Frontal cortex (tissue), 4 donors: Measurements from ENCODE around the gene GAD1. TPM values are rescaled to one million over a fixed set of nuclear protein-coding genes. Genes with fewer than 3 reads are reported as not detected.

Experiments
- DNase-seq, 2 donors: peaks; one replicate each; pipeline ENCODE4 v3.0.0; 2012; ENCODE audit warnings: low spot score in 2 of 2
- FAIRE-seq: peaks from 2 replicates; lab custom pipeline; 2012; peaks lifted over from hg19 to GRCh38; lab: Jason Lieb, UNC
- total RNA-seq: library from RNA; depleted of rRNA; stranded (reverse); fragments of >200 nt; gene quantifications from one replicate; pipeline ENCODE4 v1.2.3, GENCODE V29; 2014
- donor health status: control.
- donor health status: control.
- donor health status: control.

Gene GAD1
- total RNA-seq, 1 donor from 2014 or later = 80.7 TPM

DNA sequence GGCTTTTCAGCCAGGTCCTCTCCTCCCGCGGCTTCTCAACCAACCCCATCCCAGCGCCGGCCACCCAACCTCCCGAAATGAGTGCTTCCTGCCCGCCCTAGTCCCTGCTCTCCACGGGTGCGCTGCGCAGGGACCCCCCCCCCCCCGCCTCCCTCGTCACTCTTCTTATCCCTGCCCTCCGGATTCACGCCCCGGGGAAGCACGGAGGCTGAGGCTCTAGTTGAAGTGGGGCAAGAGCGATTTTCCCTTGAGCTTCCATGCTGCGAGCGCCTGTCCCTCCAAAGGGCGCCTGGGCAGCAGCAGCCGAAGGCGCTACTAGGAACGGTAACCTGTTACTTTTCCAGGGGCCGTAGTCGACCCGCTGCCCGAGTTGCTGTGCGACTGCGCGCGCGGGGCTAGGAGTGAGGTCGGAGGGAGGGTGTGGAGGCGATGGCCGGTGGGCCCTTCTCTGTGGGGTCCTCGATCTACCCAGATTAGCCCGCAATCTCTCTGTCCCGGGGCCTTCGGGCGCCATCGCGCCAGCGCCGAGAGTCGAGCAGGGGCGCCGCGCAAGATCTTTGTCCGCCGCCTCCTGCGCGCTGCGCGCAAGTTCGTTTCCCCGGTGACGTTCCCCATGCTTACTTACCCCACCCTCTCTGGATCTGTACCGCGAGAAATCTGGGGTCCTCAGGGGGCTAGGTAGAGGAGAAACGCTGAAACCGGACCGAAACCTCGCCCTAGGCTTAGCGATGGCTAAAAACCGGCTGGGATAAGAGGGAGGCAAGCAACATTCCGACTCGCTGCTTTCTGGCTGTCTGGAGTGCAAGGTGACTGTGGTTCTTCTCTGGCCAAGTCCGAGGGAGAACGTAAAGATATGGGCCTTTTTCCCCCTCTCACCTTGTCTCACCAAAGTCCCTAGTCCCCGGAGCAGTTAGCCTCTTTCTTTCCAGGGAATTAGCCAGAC, 677 bp downstream of the GAD1 start:
- DNase-seq = peak in 1 of 2 donors; percentile 37
- no peak for FAIRE-seq

DNA sequence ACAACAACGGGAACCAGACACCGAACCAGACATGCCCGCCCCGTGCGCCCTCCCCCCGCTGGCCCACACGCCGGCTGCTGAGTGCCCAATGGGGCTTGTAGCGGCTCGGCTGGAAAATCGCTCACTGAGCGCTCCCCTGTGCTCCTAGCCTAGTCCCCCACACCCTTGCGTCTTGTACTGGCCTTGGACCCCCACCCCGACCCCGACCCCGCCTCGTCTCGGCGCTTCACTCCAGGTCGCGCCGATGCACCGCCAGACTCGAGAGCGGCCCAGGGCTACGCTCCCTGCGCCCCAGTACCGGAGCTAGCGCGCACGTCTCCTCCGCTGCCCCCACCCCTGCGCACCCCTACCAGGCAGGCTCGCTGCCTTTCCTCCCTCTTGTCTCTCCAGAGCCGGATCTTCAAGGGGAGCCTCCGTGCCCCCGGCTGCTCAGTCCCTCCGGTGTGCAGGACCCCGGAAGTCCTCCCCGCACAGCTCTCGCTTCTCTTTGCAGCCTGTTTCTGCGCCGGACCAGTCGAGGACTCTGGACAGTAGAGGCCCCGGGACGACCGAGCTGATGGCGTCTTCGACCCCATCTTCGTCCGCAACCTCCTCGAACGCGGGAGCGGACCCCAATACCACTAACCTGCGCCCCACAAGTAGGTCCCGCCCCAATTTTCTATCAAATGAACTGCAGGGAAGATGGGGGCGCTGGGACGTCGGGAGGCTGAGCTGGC, 1.5 kb downstream of the GAD1 start:
- DNase-seq (no peak), FAIRE-seq (no peak)

DNA sequence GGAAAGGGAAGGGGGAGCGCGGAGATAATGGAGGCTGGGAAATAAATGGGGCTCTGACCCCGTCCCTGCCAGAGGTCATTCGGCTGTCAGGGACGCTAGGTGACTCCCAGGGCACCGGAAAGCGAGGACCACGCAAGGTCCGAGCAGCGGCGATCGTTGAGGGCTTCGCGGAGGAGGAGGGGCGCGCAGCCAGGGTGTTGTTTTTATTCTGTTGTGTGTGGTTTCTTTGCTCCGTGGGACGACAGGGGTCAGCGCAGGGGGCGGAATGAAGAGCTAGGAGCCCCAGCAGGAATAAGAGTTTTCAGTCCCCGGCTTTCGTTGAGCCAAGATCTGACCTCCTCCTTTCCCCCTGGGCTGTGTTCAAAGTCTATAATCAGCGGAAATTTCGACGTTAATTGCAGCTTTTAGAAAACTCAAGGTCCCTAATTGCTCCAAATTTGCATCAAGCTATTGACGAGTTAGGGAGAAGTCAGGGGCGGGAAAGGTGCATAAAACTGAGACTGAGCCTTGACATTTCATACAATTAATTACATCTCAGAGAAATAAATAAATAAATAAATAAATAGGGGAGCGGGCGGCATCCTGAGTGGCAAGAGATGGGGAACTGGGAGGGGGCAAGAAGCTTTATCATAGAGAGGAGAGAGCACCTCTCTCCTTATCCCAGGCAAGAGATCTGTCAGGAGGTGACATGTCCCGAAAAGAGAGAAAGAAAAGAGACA, 2.2 kb downstream of the GAD1 start:
- no peak for FAIRE-seq
- DNase-seq = no peak

DNA sequence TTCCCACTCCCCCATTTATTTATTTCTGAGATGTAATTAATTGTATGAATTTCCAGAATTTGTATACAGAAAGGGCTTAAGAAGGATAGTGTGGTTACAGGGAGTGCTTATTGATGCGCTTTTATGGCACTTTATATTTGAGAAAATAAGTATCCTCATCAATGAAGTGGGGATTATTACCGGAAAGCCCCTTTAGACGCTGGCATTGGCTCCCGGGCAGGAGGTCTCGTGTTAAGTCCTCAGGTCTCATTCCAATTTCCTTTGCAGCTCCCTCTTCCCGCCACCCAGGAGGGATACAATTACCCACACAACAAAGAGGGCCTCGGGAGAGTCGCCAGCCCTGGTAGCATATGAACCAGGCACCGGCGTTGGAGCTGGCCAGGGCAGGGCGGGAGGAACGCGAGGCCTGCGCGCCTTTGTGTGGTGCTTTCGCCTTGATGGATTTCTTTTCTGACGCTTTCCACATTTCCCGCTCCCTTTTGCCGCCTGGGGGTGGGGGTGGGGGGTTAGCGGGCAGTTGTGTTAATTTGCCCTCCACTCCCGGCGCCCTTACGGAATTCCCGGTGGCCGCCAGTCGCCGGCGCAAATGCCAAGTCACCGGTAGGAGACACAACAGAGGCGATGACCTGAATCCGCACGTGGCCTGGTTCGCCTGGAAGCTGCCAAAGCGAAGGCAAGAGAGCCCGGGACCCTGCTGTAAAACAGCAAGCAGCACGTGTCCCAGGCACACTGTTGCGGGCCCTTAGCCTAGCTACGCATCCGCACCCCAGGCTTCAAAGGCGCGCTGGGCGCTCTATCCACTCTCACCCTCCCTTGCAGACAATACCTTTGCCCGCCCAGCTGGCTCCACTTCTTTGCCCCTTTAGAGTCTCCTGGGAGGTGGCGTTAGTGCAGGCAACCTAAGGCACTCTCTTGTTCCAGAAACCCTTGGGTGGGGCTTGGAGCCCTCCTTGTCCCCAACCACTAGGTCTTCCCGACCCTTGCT, 3.3 kb downstream of the GAD1 start:
- no peak for FAIRE-seq

DNA sequence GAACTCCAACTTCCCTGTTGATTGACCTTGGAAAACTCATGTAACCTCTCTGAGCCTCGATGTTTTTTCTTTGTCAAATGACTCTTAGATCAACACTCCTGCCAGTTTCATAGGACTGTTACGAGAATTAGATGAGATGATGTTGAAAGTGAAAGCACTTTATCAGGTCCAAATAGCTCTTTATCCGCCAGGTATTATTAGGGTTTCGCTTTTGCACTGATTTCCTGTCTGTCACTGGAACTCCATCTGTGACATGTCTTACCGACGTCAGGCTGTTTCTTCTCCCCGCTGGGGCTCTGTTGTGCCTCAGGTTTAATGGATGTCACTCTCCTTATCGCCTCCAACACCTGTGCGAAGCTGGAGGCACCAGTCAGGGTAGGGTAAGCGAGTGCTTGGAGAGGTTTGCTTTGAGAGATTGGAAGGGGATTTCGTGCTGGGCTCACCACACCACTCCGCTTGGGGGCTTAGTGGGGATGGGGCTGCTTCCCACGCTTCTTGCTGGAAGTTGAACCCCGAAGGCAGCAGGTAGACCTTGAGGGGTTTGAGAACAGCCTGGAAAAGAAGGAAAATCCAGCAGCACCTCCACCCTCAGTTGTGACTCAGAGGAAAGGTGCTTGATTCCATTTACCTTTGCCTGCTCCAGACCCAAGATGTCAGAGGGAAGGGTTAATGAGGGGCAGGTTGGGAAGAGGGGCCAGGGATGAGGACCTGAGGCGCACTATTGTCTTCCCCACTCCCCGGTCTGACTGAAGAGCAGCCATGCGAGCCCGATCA, 4.3 kb downstream of the GAD1 start:
- peak in 1 of 2 donors; percentile 30 for DNase-seq

More for the DNA sequence above, 3.3 kb downstream of the GAD1 start:
- DNase-seq = no peak

DNA sequence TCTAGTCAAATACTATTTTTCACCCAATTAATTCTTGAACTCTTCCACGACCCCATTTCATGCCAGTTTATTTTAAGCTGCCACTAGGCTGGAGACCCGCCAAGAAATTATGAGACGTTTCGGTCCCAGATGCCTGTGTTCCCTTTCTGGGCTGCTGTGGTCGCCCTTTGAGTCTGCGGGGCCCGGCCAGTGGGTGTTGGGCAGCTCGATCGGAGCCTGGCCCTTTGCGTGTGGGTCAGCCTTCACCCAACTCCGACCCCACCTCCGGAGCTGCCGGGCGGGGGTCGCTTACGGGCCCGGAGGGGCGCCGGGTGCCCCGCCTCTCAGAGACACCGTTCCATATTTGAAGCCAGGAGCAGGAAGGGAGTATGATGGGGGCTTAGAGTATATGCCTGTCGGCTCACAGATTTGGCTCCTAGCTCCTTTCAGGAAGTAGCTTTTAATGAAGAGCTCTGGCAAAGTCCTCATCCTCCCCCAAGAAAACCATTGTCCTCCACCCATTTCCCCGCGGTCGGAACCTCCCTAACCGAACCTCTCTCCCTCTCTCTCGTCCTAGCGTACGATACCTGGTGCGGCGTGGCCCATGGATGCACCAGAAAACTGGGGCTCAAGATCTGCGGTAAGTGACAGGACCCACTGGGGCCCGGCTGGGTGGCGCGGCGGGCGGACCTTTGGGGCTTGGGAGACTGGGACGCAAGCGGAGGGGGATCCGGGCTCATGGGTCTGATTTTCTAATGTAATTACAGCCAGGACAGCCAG, 5.0 kb downstream of the GAD1 start:
- no peak for DNase-seq
- no peak for FAIRE-seq

More for the DNA sequence above, 4.3 kb downstream of the GAD1 start:
- FAIRE-seq = no peak

DNA sequence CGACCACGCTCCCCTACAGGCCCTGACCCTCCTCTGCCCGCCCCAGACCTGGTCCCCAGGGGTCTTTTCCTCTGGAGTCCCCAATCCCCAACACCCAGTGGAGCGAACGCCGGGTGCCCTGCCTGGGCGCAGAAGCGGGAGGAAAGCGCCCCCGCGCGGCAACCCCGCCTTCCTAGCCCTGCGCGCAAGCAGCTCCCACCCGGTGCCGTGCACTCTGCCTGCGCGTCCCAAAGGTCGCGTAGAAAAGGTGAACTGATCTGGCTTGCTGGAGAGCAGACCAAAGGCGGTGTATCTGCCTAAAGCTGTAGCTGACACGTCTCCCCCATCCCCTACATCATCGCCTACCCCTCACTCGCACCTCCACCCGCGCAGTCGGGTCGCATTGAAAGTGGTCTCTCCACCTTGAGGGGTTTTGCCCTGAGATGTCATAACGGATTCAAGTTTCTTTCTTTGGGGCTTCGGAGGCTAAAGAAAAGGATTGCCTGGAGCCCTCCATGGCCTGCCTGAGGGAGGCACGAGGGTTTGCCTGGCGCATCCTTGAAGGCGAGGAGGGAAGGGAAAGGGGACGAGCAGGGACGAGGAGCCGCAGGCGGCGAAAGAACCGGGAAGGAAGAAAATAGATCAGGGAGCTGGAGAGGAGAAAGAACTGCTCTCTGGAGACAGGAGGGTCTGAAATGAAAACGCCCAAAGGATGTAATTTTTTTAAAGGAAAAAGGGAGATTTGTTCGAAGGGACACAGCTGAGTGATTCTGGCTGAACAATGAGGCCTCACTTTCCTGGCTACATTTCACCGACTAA, 5.8 kb downstream of the GAD1 start:
- FAIRE-seq (no peak), DNase-seq (peak in 1 of 2 donors; percentile 38)

DNA sequence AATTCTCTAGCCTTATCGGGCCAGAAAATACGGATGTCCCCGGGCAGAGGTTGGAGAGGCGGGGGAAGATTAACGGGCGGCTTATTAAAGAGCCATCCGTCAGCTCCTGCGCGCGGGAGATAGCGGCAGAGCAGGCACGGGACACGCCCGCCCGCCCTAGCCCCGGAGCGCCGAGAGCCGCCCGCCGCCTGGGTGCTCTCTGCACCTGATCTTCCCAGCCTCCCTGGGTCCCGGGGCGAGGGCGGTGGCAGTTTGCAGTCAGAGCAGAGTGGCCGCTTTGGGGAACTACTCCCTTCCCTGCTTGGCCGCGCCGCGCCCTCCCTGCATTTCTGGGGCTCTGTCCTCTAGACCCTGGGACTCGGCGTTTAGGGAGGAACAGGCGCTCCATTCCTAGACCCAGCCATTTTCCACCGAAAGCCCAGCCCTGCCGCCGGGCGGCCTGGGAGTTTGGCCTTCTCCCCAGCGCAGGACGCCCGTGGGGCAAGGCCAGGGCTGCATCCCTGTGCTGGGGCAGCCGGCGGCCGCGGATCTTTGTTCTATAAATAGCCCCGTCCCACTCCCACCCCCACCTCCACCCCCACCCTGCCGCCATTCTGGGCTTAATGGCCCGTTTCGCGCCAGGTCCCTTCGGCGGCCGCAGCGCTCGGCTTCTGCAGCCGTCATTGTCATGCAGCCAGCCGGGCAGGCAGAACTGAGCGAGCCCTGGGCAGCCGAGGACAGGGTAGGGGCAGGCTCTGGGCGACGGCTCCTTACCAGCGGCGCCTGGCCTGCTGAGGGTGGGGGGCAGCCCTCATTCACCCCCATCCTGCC, 6.6 kb downstream of the GAD1 start:
- peak in 1 of 2 donors; percentile 49 for DNase-seq
- no peak for FAIRE-seq

DNA sequence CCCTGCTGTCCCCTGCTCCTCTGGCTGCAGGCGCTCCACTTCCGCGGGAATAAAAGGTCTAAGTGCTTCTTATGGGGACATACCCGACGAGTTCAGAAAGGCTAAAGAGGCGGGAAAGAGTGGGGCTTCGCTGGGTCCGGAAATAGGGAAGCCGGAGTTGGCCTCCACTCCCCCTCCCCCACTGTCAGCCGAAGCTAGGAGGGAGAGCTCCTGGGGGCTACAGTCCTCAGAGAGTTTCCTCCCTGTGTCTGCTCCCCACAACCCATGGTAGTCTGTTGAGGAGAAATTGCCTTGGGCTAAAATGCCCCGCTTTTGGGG, 7.2 kb downstream of the GAD1 start:
- FAIRE-seq (no peak), DNase-seq (no peak)

DNA sequence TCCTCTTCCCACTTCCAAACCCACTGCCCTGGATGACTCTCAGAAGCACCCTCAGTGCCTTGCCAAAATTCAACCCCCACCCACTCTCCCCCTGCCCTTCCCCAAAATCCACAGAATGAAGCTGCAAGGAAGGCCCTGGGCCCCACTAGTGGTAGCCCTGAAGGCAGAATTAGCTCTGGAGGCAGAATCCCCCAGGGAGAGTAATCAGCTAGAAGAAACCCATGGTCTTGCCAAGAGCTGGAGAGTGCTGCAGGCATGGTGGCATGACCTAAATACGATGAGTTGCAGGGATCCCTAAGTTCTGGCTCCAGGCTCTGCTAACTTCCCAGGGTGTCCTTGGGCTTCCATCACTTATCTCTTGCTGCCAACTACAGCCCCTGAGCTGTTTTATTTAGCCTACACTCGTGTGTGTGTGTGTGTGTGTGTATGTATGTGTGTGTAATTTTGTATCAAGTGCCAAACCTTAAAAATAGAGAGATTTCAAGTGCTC, 7.9 kb downstream of the GAD1 start:
- DNase-seq (no peak), FAIRE-seq (no peak)

DNA sequence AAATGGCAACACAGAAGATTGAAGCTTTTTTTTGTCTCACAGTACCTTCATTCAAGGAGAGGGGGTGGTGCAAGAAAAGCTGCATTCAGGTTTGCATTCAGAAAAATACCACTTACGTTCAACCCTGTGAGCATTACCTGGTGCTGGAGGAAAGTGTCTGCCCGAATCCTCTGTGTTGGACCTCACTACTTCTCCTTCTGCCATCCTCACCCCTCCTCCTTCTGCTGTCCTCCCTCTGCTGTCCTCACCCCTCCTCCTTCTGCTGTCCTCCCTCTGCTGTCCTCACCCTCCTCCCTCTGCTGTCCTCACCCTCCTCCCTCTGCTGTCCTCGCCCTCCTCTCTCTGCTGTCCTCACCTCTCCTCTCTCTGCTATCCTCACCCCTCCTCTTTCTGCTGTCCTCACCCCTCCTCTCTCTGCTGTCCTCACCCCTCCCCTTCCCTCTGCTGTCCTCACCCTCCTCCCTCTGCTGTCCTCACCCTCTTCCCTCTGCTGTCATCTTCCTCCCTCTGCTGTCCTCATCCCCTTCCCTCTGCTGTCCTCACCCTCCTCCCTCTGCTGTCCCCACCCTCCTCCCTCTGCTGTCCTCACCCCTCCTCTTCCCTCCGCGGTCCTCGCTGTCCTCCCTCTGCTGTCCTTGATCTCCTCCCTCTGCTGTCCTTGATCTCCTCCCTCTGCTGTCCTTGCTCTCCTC, 11.3 kb downstream of the GAD1 start:
- FAIRE-seq = no peak
- DNase-seq = no peak

DNA sequence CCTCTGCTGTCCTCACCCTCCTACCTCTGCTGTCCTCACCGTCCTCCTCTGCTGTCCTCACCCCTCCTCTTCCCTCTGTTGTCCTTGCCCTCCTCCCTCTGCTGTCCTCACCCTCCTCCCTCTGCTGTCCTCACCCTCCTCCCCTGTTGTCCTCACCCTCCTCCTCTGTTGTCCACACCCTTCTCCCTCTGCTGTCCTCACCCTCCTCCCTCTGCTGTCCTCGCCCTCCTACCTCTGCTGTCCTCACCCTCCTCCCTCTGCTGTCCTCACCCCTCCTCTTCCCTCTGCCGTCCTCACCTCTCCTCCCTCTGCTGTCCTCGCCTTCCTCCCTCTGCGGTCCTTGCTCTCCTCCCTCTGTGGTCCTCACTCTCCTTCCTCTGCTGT, 11.8 kb downstream of the GAD1 start:
- no peak for DNase-seq
- no peak for FAIRE-seq

DNA sequence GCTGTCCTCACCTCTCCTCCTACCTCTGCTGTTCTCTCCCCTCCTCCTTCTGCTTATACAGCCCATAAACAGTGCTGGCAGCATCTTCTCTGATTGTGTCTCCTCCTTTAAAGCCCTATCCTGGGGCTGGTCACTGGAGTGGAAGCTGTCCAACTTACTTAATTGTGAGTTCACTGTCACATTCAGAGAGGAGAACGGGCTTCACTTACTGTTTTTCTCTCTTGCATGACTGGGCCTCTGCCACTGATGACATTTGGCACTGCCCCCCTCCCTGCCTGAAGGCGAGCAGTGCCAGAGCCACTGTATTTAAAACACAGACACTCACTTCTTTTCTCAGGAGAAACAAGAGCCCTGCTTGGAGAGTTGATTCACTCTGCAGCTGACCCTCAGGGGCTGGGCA, 12.3 kb downstream of the GAD1 start:
- FAIRE-seq = no peak
- no peak for DNase-seq

DNA sequence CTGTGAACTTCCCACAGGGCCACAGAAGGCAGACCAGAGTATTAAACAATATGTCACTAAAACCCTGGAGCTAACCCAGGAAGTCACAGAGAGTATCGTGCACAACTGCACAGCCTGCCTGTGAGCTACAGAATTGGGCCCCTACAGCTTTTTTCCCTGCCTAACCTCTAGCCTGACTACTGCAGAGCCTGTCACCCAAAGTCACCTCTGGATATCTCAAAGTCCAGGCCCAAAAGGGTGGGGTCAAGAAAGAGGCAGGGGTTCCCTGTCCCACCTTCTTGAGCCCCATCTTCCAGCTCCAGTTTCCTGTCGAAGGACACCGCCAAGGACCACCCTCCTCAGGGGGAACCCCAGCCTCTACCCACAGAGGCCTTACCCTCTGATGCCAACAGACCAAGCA, 13.5 kb downstream of the GAD1 start:
- FAIRE-seq (no peak), DNase-seq (no peak)

DNA sequence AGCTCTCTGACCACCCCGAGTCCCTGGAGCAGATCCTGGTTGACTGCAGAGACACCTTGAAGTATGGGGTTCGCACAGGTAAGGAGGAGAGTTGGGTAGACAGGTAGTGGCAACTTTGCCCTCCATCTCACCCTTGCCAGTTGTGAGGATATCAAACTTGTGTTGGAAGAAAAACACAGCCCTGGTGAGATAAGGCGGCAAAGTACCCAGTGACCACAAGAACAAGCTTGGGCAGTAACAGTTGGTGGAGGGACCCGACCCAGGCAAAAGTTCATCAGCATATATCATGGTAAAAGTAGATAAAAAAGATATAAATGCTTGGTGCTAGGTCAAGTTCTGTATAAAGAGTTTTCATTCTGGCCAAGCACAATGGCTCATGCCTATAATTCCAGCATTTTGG, 14.4 kb downstream of the GAD1 start:
- DNase-seq = no peak
- FAIRE-seq = no peak

DNA sequence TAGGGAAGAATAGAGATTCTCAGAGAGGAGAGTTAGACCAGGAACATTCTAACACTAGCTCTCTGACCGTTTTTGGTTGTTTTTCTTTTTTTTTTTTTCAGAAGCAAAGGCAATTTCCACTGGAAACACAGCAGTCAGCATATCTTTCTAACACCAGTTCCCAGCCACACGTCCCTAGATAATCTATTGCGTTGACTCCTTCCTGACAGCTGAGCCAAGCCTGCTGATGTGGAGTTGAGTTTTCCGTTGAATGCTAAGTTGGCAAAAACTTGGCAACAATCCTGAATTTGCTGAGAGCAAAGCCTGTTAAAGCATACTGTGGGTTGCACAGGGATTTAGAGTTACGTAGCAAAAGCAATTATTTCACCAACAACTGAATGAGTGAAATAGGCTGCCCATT, 19.3 kb downstream of the GAD1 start:
- DNase-seq (no peak), FAIRE-seq (no peak)
